Measurements from ENCODE around the gene RAP1A. TPM values are rescaled to one million over a fixed set of nuclear protein-coding genes. Genes with fewer than 3 reads are reported as not detected.

RAP1A gene
- total RNA-seq, 1 donor from 2014 or later, result 118 TPM

- intact Hi-C loops (cut with DNase I), result no loop called here
- Histone ChIP-seq H3K27me3 (no peaks in the 10 kb centered on the region), H3K36me3 (no peaks in the 10 kb centered on the region), H3K4me3 (no peak overlapping the region), H3K9me3 (no peaks in the 10 kb centered on the region), H3K27ac (no peak overlapping the region), H3K4me1 (peaks cover 19% of the 10 kb centered on the region)
- no peak for ATAC-seq
- no peak for DNase-seq
- TF ChIP-seq CTCF (IDR thresholded peaks at IDR 0.05), result no peak
Measured at GRCh38 chr1:111615870-111616715, 3.5 kb upstream of the RAP1A start.

- Histone ChIP-seq H3K9me3 (no peaks in the 10 kb centered on the region), H3K36me3 (no peaks in the 10 kb centered on the region), H3K27ac (no peak overlapping the region), H3K27me3 (no peaks in the 10 kb centered on the region), H3K4me1 (peaks cover 34% of the 10 kb centered on the region), H3K4me3 (no peak overlapping the region)
- no peak for TF ChIP-seq CTCF (IDR thresholded peaks at IDR 0.05)
- intact Hi-C loops (cut with DNase I), result no loop called here
- no peak for DNase-seq
- ATAC-seq, result no peak
Measured at GRCh38 chr1:111618081-111618480, 1.5 kb upstream of the RAP1A start.

- intact Hi-C loops (cut with DNase I), result no loop called here
- ATAC-seq, result no peak
- DNase-seq, result no peak
- Histone ChIP-seq H3K36me3 (no peaks in the 10 kb centered on the region), H3K9me3 (no peaks in the 10 kb centered on the region), H3K4me3 (peak overlapping the region; percentile 68), H3K27ac (peak overlapping the region; percentile 93), H3K27me3 (no peaks in the 10 kb centered on the region), H3K4me1 (peaks cover 39% of the 10 kb centered on the region)
- TF ChIP-seq CTCF (IDR thresholded peaks at IDR 0.05), result no peak
Measured at GRCh38 chr1:111618961-111619634, 491 bp upstream of the RAP1A start.

- peaks cover 50% of the 10 kb centered on the region for H3K4me1 ChIP-seq
- H3K4me3 ChIP-seq, result peak overlapping the region; percentile 68
- no peak for DNase-seq
- intact Hi-C loops (cut with DNase I), result no loop called here
- peak; percentile 1 for ATAC-seq
- no peaks in the 10 kb centered on the region for H3K36me3 ChIP-seq
- H3K9me3 ChIP-seq, result no peaks in the 10 kb centered on the region
- peak overlapping the region; percentile 93 for H3K27ac ChIP-seq
- TF ChIP-seq CTCF (IDR thresholded peaks at IDR 0.05), result no peak
- no peaks in the 10 kb centered on the region for H3K27me3 ChIP-seq
Measured at GRCh38 chr1:111620441-111620971, 917 bp downstream of the RAP1A start.

GRCh38 chr1:111621050-111621449, 1.5 kb downstream of the RAP1A start:
- TF ChIP-seq CTCF (IDR thresholded peaks at IDR 0.05), result no peak
- peak overlapping the region; percentile 93 for H3K27ac ChIP-seq
- no peak for DNase-seq
- intact Hi-C loops (cut with DNase I), result no loop called here
- peaks cover 53% of the 10 kb centered on the region for H3K4me1 ChIP-seq
- ATAC-seq, result no peak
- H3K27me3 ChIP-seq, result no peaks in the 10 kb centered on the region
- H3K36me3 ChIP-seq, result no peaks in the 10 kb centered on the region
- peak overlapping the region; percentile 68 for H3K4me3 ChIP-seq
- H3K9me3 ChIP-seq, result no peaks in the 10 kb centered on the region

All from upper lobe of right lung (tissue), 1 donor.